Brain microvascular endothelial cell (primary cell): ENCODE measurements around the gene NEUROG1.
A peak's percentile ranks its signal among the peaks of the same experiment; 100 is the strongest.

ENCODE experiments used
- DNase-seq: peaks from one replicate; pipeline ENCODE4 v3.0.0-alpha.2; 2020
- H3K27ac ChIP-seq: fragments of 250-450 bp; sonication (Bioruptor Pico); 2 replicates; pipeline ENCODE4 v1.5.1; 2020; ENCODE audit warnings: mild to moderate bottlenecking, moderate library complexity
- H3K27me3 ChIP-seq: fragments of 250-450 bp; sonication (Bioruptor Pico); replicated peaks from 2 replicates; pipeline ENCODE4 v1.5.1; 2020; ENCODE audit warnings: mild to moderate bottlenecking
- H3K36me3 ChIP-seq: fragments of 250-450 bp; sonication (Bioruptor Pico); replicated peaks from 2 replicates; pipeline ENCODE4 v1.5.1; 2020; ENCODE audit warnings: mild to moderate bottlenecking
- H3K4me3 ChIP-seq: 2 replicates; pipeline ENCODE4 v1.5.1; 2011; ENCODE audit warnings: low read depth, mild to moderate bottlenecking, control low read depth, low read length, moderate library complexity
- CTCF ChIP-seq: IDR thresholded peaks from 2 replicates; pipeline ENCODE4 v1.5.1; 2011; ENCODE audit warnings: low read depth, mild to moderate bottlenecking, moderate library complexity, low read length, control low read depth, inconsistent platforms; ENCODE audit errors: missing control alignments
- in situ Hi-C: cut with HindIII; loops from 2 replicates; pipeline ENCODE4 v1.10.0; 2017; ENCODE audit warnings: low sequenced_read_pairs, low pct_ligation_motif_present

Gene NEUROG1

GRCh38 chr5:135566422-135567400 lies 30.9 kb upstream of the NEUROG1 start:
- Histone ChIP-seq H3K36me3 (no peaks in the 10 kb centered on the region), H3K27ac (no peak overlapping the region), H3K4me3 (no peak overlapping the region), H3K27me3 (no peaks in the 10 kb centered on the region)
- DNase-seq = no peak
- in situ Hi-C loops = no loop called here
- no peak for TF ChIP-seq CTCF

GRCh38 chr5:135565725-135566421 lies 30.1 kb upstream of the NEUROG1 start:
- Histone ChIP-seq H3K27me3 (no peaks in the 10 kb centered on the region), H3K36me3 (no peaks in the 10 kb centered on the region), H3K27ac (no peak overlapping the region), H3K4me3 (no peak overlapping the region)
- DNase-seq = peak; percentile 57
- in situ Hi-C loops = no loop called here
- TF ChIP-seq CTCF = peak; percentile 97

- no peak for DNase-seq
- H3K27ac ChIP-seq = no peak overlapping the region
- H3K4me3 ChIP-seq = no peak overlapping the region
- H3K36me3 ChIP-seq = no peaks in the 10 kb centered on the region
- no peak for TF ChIP-seq CTCF
- in situ Hi-C loops = no loop called here
- H3K27me3 ChIP-seq = no peaks in the 10 kb centered on the region
Observed at GRCh38 chr5:135565266-135565665, 29.5 kb upstream of the NEUROG1 start.

GRCh38 chr5:135564331-135564730 lies 28.6 kb upstream of the NEUROG1 start:
- no peaks in the 10 kb centered on the region for H3K36me3 ChIP-seq
- in situ Hi-C loops = no loop called here
- DNase-seq = no peak
- H3K27ac ChIP-seq = no peak overlapping the region
- TF ChIP-seq CTCF = no peak
- H3K4me3 ChIP-seq = no peak overlapping the region
- no peaks in the 10 kb centered on the region for H3K27me3 ChIP-seq

GRCh38 chr5:135561266-135561665 lies 25.5 kb upstream of the NEUROG1 start:
- no peak overlapping the region for H3K27ac ChIP-seq
- no peaks in the 10 kb centered on the region for H3K27me3 ChIP-seq
- in situ Hi-C loops = no loop called here
- no peaks in the 10 kb centered on the region for H3K36me3 ChIP-seq
- TF ChIP-seq CTCF = no peak
- DNase-seq = no peak
- no peak overlapping the region for H3K4me3 ChIP-seq
